A673 (cell line): ENCODE results near the gene RERE.

Experiments used
- EZH2 ChIP-seq: fragments of 200-600 bp; sonication (generic); IDR thresholded peaks from 2 replicates; pipeline ENCODE4 v1.6.1; 2017; ENCODE audit warnings: borderline replicate concordance, low read depth, mild to moderate bottlenecking, mixed read lengths, antibody characterized with exemption, low read length; ENCODE audit not compliant: poor library complexity, severe bottlenecking
- TF ChIP-seq, protein P1 (sequence below): fragments of 300-800, 200-600 bp; sonication (generic); conservative IDR thresholded peaks from 2 replicates; pipeline ENCODE4 v1.5.1; 2017; ENCODE audit warnings: low read depth, mild to moderate bottlenecking, antibody characterized with exemption, low read length, moderate library complexity, mixed read lengths

DNA sequence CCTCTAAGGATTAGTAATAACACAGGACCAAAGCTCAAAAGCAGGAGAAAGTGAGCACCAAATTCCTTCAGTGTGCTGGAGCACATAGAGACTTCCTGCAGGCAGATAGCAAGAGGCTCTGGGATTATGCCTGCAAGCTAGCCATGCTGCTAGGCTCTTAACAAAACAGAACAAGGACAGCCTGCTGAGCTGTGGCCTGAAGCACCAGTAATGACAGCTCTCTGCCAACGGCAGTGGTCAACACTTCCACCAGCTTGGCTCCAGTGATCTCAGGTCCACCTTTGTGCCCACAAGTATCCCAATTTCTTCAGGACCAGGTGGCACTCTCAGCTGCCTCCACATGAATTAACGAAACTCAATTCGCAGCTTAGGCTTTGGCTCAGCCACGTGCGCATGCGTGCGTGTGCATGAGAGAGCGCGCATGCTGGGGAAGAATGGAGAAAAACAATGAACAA lies 435.4 kb downstream of the RERE start:
- TF ChIP-seq, protein P1, sequence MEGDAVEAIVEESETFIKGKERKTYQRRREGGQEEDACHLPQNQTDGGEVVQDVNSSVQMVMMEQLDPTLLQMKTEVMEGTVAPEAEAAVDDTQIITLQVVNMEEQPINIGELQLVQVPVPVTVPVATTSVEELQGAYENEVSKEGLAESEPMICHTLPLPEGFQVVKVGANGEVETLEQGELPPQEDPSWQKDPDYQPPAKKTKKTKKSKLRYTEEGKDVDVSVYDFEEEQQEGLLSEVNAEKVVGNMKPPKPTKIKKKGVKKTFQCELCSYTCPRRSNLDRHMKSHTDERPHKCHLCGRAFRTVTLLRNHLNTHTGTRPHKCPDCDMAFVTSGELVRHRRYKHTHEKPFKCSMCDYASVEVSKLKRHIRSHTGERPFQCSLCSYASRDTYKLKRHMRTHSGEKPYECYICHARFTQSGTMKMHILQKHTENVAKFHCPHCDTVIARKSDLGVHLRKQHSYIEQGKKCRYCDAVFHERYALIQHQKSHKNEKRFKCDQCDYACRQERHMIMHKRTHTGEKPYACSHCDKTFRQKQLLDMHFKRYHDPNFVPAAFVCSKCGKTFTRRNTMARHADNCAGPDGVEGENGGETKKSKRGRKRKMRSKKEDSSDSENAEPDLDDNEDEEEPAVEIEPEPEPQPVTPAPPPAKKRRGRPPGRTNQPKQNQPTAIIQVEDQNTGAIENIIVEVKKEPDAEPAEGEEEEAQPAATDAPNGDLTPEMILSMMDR = no peak
- no peak for TF ChIP-seq EZH2
